ENCODE results near the gene CDYL2.

- no peak for TF ChIP-seq EZH2 (IDR thresholded peaks at IDR 0.05; ENCODE audit: insufficient read depth, poor library complexity, severe bottlenecking)
- no peak for TF ChIP-seq EZH2phosphoT487 (IDR thresholded peaks at IDR 0.05; ENCODE audit: insufficient read depth, low read depth)
Measured at GRCh38 chr16:80704751-80705505, 99.5 kb downstream of the CDYL2 start.
